Activated CD8-positive, alpha-beta memory T cell treated with anti-CD3 and anti-CD28 coated beads for 36 hours (primary cell): ENCODE data around the gene DEDD2. TPM values are rescaled to one million over a fixed set of nuclear protein-coding genes. Genes with fewer than 3 reads are reported as not detected.

Source experiments
- CTCF ChIA-PET: fragments of 350-600 bp; sonication (Branson Sonifier 250); formaldehyde crosslinking; loops from one replicate; lab custom pipeline; 2021; ENCODE audit warnings: antibody characterized with exemption; lab: Charles Lee
- POLR2A ChIA-PET: fragments of 350-600 bp; sonication (Branson Sonifier 250); formaldehyde crosslinking; loops from one replicate; lab custom pipeline; 2021; ENCODE audit warnings: antibody characterized with exemption; lab: Charles Lee
- total RNA-seq, 2 experiments: library from RNA; stranded (reverse); gene quantifications; one replicate each; pipeline ENCODE4 v1.2.3, GENCODE V29; 2021

The DEDD2 gene
- total RNA-seq, 2 experiments from 2014 or later = 27.4 to 28.6 TPM

DNA sequence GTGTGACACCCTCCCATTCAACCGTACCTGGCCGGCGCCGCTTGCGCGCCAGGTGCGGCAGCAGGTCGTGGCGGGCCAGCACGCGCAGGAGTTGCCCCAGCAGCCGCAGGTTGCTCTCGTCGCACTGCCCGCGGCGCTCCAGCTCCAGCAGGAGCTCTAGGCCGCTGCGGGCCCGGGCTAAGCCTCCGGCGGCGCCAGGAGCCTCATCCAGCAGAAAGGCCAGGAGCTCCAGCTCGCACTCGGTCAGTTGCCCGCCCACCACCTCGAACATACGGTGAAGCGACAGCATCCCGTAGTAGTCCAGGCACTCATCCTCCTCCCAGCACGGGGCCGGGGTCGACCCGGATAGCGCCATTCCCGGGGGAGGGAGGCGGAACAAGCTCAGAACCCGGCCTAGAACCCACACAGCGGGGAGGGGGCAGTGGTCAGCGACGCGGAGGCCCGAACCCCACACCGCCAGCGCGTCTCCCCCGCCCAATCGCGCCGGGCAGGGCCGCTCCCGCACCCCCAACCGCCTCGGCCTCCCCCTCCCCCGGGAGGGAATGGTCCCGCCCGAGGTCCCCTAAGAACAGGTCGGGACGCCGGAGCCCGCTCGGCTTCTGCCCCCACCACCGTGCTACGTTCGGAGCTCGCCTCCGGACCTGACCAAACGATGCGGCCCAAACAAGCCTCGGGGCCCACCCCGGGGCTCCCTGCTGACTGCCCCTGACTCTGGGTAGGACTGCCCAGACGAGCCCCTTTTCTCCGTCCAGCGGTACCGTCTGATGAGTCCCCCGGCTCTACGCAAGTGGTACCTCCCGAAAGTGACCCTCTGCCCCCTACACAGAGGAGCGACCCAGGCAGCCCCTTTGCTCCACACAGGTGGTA lies 591 bp downstream of the DEDD2 start:
- CTCF ChIA-PET = interaction anchor here (0.6 to 2.7 kb wide), 6 partner anchors 16 to 84 kb away, joined by 3 to 14 read pairs (median 4); partner anchors contain the start of gene POU2F2
- POLR2A ChIA-PET = interaction anchor here (0.8 to 1.1 kb wide), 2 partner anchors 17 to 29 kb away, joined by 4 read pairs; no protein-coding TSS in a partner anchor

DNA sequence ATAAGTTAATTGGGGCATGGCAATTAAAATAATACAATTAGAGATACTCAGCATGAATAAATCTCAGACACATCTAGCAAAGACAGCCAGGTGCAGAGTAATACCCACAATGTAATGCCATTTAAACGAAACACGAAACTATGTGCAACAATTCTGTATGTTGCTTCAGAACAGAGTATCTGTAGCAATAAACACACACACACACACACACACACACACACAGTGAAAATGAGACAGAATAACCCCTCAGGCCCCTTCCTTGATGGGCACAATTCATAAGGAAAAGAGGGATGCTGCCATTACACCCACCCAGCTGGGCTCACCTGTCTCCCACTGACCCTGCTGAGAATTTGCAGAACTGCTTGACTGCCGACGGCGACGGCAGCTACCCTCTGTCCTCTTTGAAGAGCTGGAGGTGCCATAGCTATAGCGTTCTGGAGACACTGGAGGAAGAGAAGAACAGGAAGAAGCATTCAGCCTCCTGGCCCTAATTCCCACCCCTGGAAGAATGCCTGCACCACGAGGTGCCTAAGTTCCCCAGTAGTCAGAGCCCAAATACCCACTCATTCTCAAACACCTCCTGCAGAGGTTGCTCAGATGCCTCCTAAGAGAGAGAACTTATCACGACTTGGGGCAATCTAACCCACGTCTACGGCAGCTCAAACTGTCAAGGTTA lies 2.5 kb downstream of the DEDD2 start:
- ChIA-PET CTCF (interaction anchor here (1.0 to 2.7 kb wide), 3 partner anchors 16 to 65 kb away, joined by 3 to 14 read pairs (median 6); no protein-coding TSS in a partner anchor), POLR2A (interaction anchor here (0.5 to 0.6 kb wide), 2 partner anchors 37 to 39 kb away, joined by 3 to 4 read pairs; no protein-coding TSS in a partner anchor)

DNA sequence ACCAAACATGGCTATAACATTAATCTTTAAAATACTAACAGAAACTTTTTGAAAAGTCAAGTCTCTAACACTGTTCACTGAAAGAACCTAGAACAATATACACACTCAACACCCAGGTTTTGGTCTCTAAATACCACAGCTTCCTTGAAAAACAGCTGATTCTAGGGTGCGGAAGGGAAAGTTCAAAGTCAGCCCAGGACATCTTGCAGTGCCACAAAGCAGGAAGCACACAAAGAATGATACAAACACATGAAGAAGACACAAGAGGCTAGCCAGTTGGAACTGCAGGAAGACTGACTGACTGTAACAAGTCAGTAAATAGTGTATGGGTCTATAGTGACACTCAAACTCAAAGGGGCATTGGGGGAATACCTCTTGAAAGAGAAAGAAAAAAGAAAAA lies 4.6 kb downstream of the DEDD2 start:
- POLR2A ChIA-PET = no interaction called here
- CTCF ChIA-PET = interaction anchor here (1.0 kb wide), 1 partner anchor 36 kb away, joined by 3 read pairs; no protein-coding TSS in a partner anchor

DNA sequence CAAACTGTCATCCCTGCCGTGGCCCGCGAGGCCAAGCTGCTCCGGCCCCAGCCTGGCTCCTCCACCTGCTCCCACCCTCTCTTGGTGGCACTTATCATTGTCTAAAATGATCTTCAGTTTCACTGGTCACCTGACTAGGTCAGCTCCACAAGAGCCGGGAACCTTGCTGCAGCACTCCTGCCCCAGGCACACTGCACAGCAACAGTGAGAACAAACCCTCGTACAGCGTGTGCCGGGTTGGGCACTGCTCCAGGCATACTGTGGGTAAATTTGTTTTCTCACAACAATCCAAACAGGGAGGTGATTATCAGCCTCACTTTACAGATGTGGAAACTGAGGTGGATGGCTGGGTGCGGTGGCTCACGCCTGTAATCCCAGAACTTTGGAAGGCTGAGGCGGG lies 8.9 kb downstream of the DEDD2 start:
- ChIA-PET POLR2A (interaction anchor here (0.5 kb wide), 1 partner anchor 138 kb away, joined by 4 read pairs; no protein-coding TSS in a partner anchor), CTCF (no interaction called here)

DNA sequence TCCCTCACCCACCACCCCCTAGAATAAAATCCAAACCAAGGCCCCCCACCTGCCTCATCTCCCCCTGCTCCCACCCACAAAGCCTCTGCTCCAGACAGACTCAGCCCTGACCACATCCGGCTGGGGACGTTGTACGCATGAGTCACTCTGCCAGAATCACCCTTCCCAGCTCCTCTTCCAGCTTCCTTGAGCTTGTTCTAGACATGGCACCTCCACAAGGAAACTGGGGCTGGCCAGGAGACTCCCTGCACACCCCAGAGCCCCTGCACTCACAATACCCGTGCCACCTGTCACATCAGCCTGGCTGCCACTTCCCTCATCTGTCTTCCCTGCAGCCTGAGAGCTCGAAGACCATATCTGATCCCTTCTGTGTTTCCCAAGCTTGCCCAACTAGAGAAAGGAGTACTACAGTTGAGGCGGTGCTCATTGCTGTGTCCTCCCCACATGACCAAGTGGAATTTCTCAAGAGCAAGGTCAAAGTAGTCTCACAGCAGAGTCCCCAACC lies 9.7 kb downstream of the DEDD2 start:
- ChIA-PET CTCF (interaction anchor here (1.1 kb wide), 1 partner anchor 23 kb away, joined by 3 read pairs; no protein-coding TSS in a partner anchor), POLR2A (interaction anchor here (0.5 kb wide), 1 partner anchor 137 kb away, joined by 4 read pairs; no protein-coding TSS in a partner anchor)

DNA sequence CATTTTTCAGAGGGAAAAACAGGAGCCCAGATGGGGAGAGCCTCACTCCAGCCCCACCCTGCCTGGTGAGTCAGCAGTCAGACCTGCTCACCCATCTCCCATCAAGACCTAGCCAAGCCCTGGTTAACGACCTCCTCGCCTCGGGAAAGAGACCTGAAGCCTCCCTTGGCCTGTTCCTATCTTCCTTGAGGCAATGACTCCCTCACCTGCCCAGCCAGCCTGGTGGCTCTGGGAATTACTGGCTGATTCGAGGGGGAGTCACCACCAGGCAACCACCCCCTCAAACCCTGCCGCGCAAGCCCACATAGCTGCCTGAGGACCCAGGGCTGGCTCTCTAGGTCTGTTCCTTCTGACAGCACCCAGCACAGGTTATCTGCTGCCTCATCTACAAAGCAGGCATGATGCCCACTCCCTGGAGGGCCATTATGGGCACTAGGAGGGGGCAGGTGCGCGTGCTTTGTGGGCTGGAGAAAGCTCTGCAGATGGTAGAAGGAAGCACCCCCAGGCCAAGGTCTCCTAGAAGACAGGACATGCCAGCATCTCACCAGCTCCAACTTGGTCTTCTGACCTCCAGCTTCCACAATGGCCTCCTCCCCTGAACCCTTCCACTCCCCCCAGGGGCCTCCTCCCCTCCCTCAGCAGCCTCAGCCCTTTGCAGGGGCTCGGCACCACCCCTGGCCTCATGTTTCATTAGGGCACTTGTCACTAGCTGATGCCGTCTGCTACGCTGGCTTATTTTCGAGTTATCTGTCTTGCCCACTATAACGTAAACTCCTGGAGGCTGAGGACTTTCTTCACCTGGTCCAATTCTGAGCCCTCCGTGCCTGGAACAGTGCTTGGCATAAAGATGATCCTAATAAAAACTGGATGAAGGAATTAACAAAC lies 10.4 kb downstream of the DEDD2 start:
- POLR2A ChIA-PET = no interaction called here

DNA sequence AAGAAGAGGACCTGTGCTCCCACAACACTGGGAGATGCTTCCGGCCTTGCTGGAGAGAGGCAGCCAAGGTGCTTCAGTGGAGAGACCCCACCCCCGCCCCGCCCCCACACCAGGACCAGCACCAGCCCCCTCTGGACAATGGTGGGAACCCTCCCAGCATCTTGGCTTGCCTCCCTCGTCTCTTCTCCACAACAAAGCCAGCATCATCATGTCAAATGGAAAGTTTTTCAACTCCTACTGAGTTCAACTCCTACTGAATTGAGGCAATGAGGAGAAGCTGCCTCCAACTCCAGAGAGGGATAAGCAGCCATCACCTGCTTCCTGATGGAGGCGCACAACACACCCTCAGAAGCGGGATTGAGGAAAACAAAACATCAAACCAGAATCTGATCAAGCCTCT lies 12.8 kb downstream of the DEDD2 start:
- ChIA-PET POLR2A (no interaction called here), CTCF (no interaction called here)

More for the DNA sequence above, 10.4 kb downstream of the DEDD2 start:
- CTCF ChIA-PET = interaction anchor here (1.0 to 1.1 kb wide), 3 partner anchors 22 to 32 kb away, joined by 3 read pairs; no protein-coding TSS in a partner anchor

DNA sequence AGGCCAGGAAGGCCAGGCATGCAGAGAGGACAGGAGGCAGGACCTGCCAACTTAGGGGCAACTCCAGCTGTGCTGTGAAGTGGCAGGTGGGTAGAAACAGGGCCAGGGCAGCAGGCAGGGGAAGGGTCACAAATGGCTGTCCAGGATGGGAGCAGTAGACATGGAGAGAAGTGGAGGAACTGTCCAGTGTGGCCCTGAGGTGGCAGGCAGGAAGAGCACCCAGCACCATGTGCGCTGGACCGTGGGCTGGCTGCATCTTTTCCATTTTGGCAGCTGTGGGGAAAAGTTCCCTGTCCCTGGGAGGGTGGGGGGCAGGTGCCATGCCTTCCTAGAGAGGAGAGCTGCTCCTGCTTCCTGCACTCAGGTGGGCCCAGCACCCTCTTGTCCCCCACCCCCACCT lies 13.8 kb downstream of the DEDD2 start:
- ChIA-PET POLR2A (interaction anchor here (0.5 kb wide), 1 partner anchor 65 kb away, joined by 3 read pairs; the partner anchor contains the start of gene CIC), CTCF (no interaction called here)

DNA sequence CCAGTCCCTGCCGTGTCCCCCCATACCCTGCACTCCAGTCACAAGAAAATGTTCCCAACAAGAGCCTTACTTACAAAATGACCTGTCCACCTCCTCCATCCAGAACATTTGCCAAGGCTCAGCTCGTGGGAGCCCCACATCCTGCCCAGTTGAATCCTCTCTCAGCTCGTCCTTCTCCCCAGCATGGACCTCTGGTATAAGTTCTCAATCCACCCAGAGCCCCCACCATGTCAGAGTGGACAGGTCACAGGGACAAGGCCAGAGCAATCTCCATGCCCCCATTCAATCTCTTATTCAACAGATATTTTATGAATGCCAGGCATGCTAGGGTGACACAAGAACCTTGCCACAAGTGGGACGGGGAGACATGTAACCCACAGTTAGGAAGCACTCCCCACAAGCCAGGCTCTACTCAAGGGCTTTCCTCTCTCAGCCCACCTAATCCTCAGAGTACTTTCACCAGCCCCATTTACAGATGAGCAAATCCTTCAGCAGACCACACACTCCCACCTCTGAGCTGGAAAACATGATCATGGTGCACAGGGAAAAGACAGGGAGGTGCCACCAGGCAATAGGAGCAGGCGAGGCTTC lies 15.1 kb downstream of the DEDD2 start:
- POLR2A ChIA-PET = no interaction called here
- CTCF ChIA-PET = interaction anchor here (0.9 to 3.1 kb wide), 3 partner anchors 17 to 94 kb away, joined by 3 to 20 read pairs (median 4); partner anchors contain the start of gene POU2F2

DNA sequence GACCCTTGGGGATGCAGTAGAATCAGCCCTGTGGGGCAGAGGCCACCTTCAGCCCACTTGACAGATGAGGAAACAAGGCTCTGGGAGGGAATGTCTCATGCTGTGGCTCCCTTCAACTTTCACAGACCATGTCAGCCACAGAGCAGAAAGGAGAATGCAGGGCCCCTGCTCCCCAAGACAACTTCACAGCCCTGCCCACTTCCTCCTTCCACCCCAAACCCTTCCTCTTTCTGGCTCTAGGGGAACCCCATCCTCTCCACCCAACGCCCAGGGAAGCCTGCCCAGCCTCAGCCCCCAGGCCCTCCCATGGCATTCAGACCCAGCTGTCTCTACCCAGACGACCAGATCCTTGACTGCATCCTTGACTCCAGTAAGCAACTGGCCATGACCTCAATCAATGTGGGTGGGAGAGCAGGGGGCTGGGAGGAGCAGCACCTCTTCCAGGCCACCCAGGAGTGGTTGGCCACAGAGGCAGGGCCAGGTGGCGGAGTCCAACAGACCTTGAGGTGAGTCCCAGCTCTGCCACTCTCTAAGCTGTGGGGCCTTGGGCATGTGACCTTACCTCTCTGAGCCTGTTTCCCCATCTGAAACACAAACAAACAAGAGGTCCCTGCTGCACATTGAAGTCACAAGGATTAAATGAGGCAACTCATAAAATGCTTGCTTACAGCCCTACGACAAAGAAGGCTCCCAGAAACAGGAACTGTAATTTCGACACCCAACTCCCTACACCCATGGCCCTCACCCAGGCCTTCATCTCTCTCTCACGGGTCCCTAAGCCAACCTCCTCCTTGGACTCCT lies 15.8 kb downstream of the DEDD2 start:
- POLR2A ChIA-PET = interaction anchor here (0.6 kb wide), 1 partner anchor 26 kb away, joined by 4 read pairs; no protein-coding TSS in a partner anchor
- CTCF ChIA-PET = interaction anchor here (0.6 to 3.1 kb wide), 4 partner anchors 11 to 93 kb away, joined by 3 to 20 read pairs (median 4); partner anchors contain the start of gene POU2F2

DNA sequence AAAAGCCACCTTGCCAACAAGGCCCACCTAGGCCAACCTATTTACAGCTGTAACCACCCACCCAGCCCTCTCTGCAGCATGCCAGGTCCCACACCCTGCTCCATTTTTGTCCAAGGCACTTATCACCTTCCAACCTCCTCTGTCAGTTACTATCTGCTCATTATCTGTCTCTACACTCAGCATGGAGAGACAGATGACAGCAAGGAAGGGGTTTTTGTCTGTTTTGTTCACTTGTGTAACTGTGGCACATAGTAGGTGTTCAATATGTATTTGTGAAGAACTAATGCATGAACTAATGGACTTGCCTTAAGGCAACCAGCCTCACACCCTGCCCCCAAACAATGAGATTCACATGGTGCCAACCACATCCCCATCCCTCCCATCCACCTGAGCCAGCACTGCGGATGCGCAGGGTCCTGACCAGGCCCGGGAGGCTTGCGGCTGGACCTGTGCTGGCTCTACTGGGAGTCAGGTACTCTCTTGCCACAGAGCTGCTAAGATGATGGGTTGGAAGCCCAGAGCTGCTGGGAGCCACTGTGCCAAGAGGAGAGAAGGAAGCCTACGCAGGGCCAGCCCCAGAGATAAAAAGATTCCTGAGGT lies 17.3 kb downstream of the DEDD2 start:
- ChIA-PET POLR2A (interaction anchor here (0.6 to 1.5 kb wide), 2 partner anchors 17 to 80 kb away, joined by 3 to 4 read pairs; no protein-coding TSS in a partner anchor), CTCF (interaction anchor here (1.0 to 3.1 kb wide), 8 partner anchors 15 to 123 kb away, joined by 3 to 20 read pairs (median 4); partner anchors contain the start of genes DEDD2 and POU2F2)

DNA sequence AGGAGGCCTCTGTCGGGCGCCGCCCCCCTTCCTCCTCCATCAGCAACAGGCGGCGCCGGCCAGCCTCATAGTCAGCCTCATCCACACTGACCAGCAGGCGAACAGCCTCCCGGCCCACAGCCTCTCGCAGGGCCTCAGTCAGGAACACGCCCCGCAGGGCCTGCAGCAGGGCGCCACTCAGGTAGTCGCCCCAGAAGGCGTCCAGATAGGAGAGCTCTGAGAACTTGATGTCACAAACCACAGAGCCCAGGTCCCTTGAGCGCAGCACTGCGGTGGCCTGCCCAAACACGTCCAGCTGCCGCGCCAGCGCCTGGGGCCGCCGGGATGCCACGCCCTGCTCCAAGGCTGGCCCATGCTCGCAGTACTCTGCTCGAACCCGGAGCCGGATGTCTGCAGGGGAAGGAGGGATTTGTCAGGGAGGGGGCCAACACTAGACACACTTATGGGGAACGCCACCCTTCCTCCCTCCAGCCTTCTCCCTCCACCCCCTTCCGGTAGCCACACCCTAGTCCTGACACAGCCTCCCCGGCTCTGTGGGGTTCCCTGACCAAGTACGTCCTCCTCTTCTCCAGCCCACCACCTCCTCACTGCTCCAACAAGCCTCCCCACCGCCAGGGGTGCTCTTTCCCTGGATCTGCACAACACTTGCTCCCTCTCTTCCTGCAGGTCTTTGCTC lies 17.9 kb downstream of the DEDD2 start:
- ChIA-PET CTCF (interaction anchor here (1.3 to 2.0 kb wide), 7 partner anchors 14 to 124 kb away, joined by 3 to 11 read pairs (median 5); partner anchors contain the start of genes DEDD2 and POU2F2), POLR2A (interaction anchor here (0.6 to 1.5 kb wide), 2 partner anchors 17 to 77 kb away, joined by 4 read pairs; no protein-coding TSS in a partner anchor)

DNA sequence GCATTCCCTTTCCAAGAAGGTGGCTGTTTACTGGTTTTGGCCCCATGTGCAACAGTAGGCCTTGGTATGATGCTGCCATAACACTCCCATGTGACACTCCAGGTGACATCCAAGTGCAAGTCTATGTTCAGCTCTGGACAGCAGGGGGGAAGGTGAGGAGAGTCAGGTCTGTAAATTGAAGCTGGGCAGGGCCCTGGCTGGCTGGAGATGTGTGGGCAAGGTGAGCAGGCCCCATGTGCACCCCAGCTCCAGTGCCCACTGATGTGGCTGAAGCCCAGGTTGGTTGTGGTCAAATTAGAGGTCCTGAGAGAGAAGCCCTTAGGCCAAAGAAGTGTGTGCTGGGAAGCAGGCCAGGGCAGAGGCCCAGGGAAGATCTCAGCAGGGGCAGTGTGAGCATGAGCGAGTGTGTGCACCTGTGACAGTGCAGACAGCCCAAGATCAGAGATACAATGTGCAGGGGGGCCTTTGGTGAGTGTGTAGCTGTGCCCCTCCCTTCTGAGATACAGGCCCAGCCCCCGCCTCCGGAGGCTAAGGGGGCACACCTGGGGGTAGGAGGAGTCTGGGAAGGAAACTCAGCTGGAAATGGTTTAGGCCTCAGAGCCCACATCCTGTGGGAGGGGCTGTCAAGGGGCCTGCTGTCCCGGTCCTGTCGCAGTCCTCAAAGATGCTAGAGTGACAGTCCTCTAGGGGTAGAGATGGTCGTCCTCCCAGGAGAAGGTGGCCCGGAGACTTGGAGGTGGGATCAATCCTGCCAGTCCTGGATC lies 18.6 kb downstream of the DEDD2 start:
- CTCF ChIA-PET = interaction anchor here (1.0 to 2.0 kb wide), 7 partner anchors 11 to 119 kb away, joined by 3 to 11 read pairs (median 5); partner anchors contain the start of genes DEDD2 and POU2F2
- POLR2A ChIA-PET = interaction anchor here (0.6 kb wide), 1 partner anchor 78 kb away, joined by 4 read pairs; no protein-coding TSS in a partner anchor

DNA sequence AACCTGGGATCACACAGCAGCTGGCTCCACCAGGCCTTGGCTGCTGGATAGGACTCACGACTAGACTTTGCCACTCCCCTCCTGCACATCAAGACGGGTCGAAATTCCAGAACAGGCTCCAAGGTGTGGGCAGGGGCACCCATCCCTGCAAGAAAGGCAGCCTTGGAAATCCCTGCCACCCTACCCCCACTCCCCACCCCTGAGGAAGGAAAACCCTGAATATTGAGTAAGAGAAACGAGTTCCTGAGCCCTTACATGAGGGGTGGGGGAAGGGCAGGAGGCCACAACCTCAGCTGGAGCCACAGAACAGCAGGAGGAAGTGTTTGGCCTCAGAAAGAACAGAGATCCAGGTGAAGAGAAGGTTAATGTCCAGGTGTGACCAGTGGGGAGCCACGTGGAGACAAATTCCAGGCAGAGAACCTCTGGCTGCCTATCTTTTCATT lies 20.1 kb downstream of the DEDD2 start:
- ChIA-PET CTCF (no interaction called here), POLR2A (interaction anchor here (0.6 kb wide), 1 partner anchor 12 kb away, joined by 3 read pairs; no protein-coding TSS in a partner anchor)
